Heart right ventricle (tissue), 16 donors: Measurements from ENCODE around the gene ZDHHC12. TPM values are rescaled to one million over a fixed set of nuclear protein-coding genes. Genes with fewer than 3 reads are reported as not detected.

Experiments
- ATAC-seq, 8 donors: fragments of 200-7000 bp; cut with Tn5 transposase; one replicate each; pipeline ENCODE4 v1.9.1; 2020; ENCODE audit warnings: mild to moderate bottlenecking in 8 of 8, moderate library complexity in 8 of 8, moderate number of reproducible peaks in 1 of 8
- DNase-seq, 2 donors: peaks; one replicate each; pipeline ENCODE4 v3.0.0-alpha.2; 2020
- H3K27ac ChIP-seq, 10 donors: fragments of 200-600 bp; sonication (generic) in 2 of 10; one replicate each; pipeline versions ENCODE4 v1.5.0 to v1.8.0; 2020 to 2022; ENCODE audit warnings: mild to moderate bottlenecking in 3 of 10
- H3K27me3 ChIP-seq, 7 donors: fragments of 200-600 bp; one replicate each; pipeline ENCODE4 v1.8.0; 2021 to 2022; ENCODE audit warnings: mild to moderate bottlenecking in 2 of 7
- H3K36me3 ChIP-seq, 9 donors: fragments of 200-600 bp; sonication (generic) in 1 of 9; one replicate each; pipeline versions ENCODE4 v1.5.0 to v1.8.0; 2020 to 2022; ENCODE audit warnings: mild to moderate bottlenecking in 2 of 9
- H3K4me1 ChIP-seq, 9 donors: fragments of 200-600 bp; sonication (generic) in 1 of 9; one replicate each; pipeline versions ENCODE4 v1.5.0 to v1.8.0; 2020 to 2022; ENCODE audit warnings: mild to moderate bottlenecking in 4 of 9
- H3K4me3 ChIP-seq, 10 donors: fragments of 200-600 bp; sonication (generic) in 2 of 10; one replicate each; pipeline versions ENCODE4 v1.5.0 to v1.8.0; 2020 to 2022; ENCODE audit warnings: mild to moderate bottlenecking in 7 of 10, moderate library complexity in 2 of 10
- H3K9me3 ChIP-seq, 11 donors: fragments of 200-600 bp in 10 of 11; sonication (generic) in 2 of 11; one replicate each; pipeline versions ENCODE4 v1.5.0 to v1.8.0; 2013 to 2022; ENCODE audit warnings: mild to moderate bottlenecking in 2 of 11, control low read depth in 1 of 11, moderate library complexity in 1 of 11
- CTCF ChIP-seq, 9 donors: fragments of 200-600 bp; sonication (generic) in 2 of 9; IDR thresholded peaks; one replicate each; pipeline versions ENCODE4 v1.5.0 to v1.8.0; 2021 to 2022; ENCODE audit warnings: antibody characterized with exemption in 9 of 9, mild to moderate bottlenecking in 5 of 9, moderate library complexity in 1 of 9
- WGBS, 2 donors: extraction: QIAGEN DNeasy Blood & Tissue Kit; methylation state at CpG; one replicate each; pipeline ENCODE4 v1.1.7; 2013; ENCODE audit warnings: inconsistent platforms in 1 of 2; 5-methylcytosine and 5-hydroxymethylcytosine counted together
- intact Hi-C, 10 donors: fragments of 100-400 bp; cut with DNase I; formaldehyde crosslinking; loops; one replicate each; pipeline versions ENCODE4 v1.11.1 to v1.14.2; 2022
- polyA plus RNA-seq, 2 donors: library from polyadenylated mRNA; stranded (reverse); fragments of 200-250 nt; gene quantifications; one replicate each; pipeline ENCODE4 v1.2.3, GENCODE V29; 2013
- total RNA-seq, 10 donors: library from RNA; stranded (reverse); fragmentation: NEBNext Ultra II Directional in 3 of 10; extraction: Animal tissue kit (Norgen Biotek cat#: 25700) in 3 of 10; gene quantifications; one replicate each; pipeline versions ENCODE4 v1.2.1 to v1.2.4, GENCODE V29; 2021 to 2023
- donor health status: Arrhythmogenic right ventricular cardiomyopathy.
- donor health status: ischemic (EF 13 %, LVEDD 7.1; RV severe dilation, severe dysfunction).
- donor health status: healthy with polysubstance abuse.
- donor health status: DM: no; HTN: yes; CAD: no.
- donor health status: DM: no; HTN: no; CAD: no.
- donor health status: ischemic (EF 25% LVEDD 6.9; RV normal size, moderate dysfunction).
- donor health status: ischemic (EF 25% LVEDD 5.7; RV mildly dilated, moderate dysfunction).
- donor health status: healthy.
- donor health status: DM: yes; HTN: yes; CAD: no.
- donor health status: Ischemic cardiomyopathy.
- donor health status: ischemic (EF 35%, LVEDD 5.7; RV mildly dilated, moderate dysfunction).
- donor health status: nonischemic (EF 11% LVEDD 7.7; RV severe dilation, severe dysfunction).
- donor health status: DM: yes; HTN: yes; CAD: no.
- donor health status: PGD.
- donor health status: ischemic (EF 29% LVEDD 5.4; RV normal size, mild dysfunction).
- donor health status: nonischemic (EF 23%, LVEDD 6.1; RV moderate dilation, normal function).

The ZDHHC12 gene
- total and polyA plus RNA-seq, 12 donors = 4.1 to 36.6 (median 6.2) TPM

- Histone ChIP-seq H3K4me1 (no peaks in the 10 kb centered on the region), H3K27ac (no peak overlapping the region), H3K4me3 (no peak overlapping the region), H3K9me3 (no peaks in the 10 kb centered on the region), H3K36me3 (peaks cover 0 to 70% (median 0%) of the 10 kb centered on the region in 9 donors), H3K27me3 (no peaks in the 10 kb centered on the region)
- ATAC-seq (no peak), DNase-seq (no peak)
- intact Hi-C loops = no loop called here
- TF ChIP-seq CTCF (IDR thresholded peaks at IDR 0.05) = no peak
- 92% methylated on average over 6 of the region's 6 CpGs for WGBS, 2 donors
Observed at GRCh38 chr9:128715436-128715750, 8.5 kb downstream of the ZDHHC12 start.

- Histone ChIP-seq H3K36me3 (peaks cover 0 to 66% (median 0%) of the 10 kb centered on the region in 9 donors), H3K27ac (no peak overlapping the region), H3K27me3 (no peaks in the 10 kb centered on the region), H3K9me3 (no peaks in the 10 kb centered on the region), H3K4me3 (no peak overlapping the region), H3K4me1 (no peaks in the 10 kb centered on the region)
- no peak for DNase-seq
- no peak for TF ChIP-seq CTCF (IDR thresholded peaks at IDR 0.05)
- intact Hi-C loops = no loop called here
- no peak for ATAC-seq
- WGBS, 2 donors = 90 to 91% methylated on average over 24 of the region's 24 CpGs
Observed at GRCh38 chr9:128714586-128715435, 9.1 kb downstream of the ZDHHC12 start.

- intact Hi-C loops = no loop called here
- Histone ChIP-seq H3K4me3 (no peak overlapping the region), H3K27ac (no peak overlapping the region), H3K36me3 (peaks cover 0 to 62% (median 0%) of the 10 kb centered on the region in 9 donors), H3K27me3 (no peaks in the 10 kb centered on the region), H3K4me1 (no peaks in the 10 kb centered on the region), H3K9me3 (no peaks in the 10 kb centered on the region)
- no peak for ATAC-seq
- DNase-seq = no peak
- 96 to 97% methylated on average over 19 of the region's 19 CpGs for WGBS, 2 donors
- no peak for TF ChIP-seq CTCF (IDR thresholded peaks at IDR 0.05)
Observed at GRCh38 chr9:128713941-128714573, 9.9 kb downstream of the ZDHHC12 start.

GRCh38 chr9:128713411-128713780 is 10.5 kb downstream of the ZDHHC12 start:
- ATAC-seq = peak in 2 of 8 donors; percentile 17 to 18
- no peaks in the 10 kb centered on the region for H3K9me3 ChIP-seq
- 94 to 98% methylated on average over 13 of the region's 13 CpGs for WGBS, 2 donors
- H3K4me1 ChIP-seq = no peaks in the 10 kb centered on the region
- intact Hi-C loops = no loop called here
- no peak overlapping the region for H3K4me3 ChIP-seq
- H3K27me3 ChIP-seq = no peaks in the 10 kb centered on the region
- no peak for DNase-seq
- peaks cover 0 to 62% (median 0%) of the 10 kb centered on the region in 9 donors for H3K36me3 ChIP-seq
- H3K27ac ChIP-seq = no peak overlapping the region
- TF ChIP-seq CTCF (IDR thresholded peaks at IDR 0.05) = no peak
